GM12892 (cell line): ENCODE measurements around the gene CCDC60.

ENCODE experiments used
- POLR2A ChIP-seq: IDR thresholded peaks from 2 replicates; pipeline ENCODE4 v1.6.1; 2011; ENCODE audit warnings: low read depth, low read length, control low read depth
- POLR2AphosphoS5 ChIP-seq: IDR thresholded peaks from 2 replicates; pipeline ENCODE4 v1.6.1; 2011; ENCODE audit warnings: low read depth, low read length, control low read depth
- TAF1 ChIP-seq: IDR thresholded peaks from 2 replicates; pipeline ENCODE4 v1.6.1; 2011; ENCODE audit warnings: low read depth, mild to moderate bottlenecking, control low read depth, low read length, borderline replicate concordance

GRCh38 chr12:119381471-119382235, 47.1 kb downstream of the CCDC60 start:
- TF ChIP-seq TAF1 (no peak), POLR2A (no peak), POLR2AphosphoS5 (no peak)
